Caco-2 (cell line): Measurements from ENCODE around the gene NCBP2L. TPM values are rescaled to one million over a fixed set of nuclear protein-coding genes. Genes with fewer than 3 reads are reported as not detected.

Source experiments
- BruUV-seq: library from RNA; stranded (reverse); fragments of 400-500 nt; replicated peaks from 2 replicates; lab custom pipeline; 2021; lab: Mats Ljungman, UMichigan
- CTCF ChIA-PET: fragments of 300-600 bp; sonication (Branson Sonifier 250); formaldehyde crosslinking; loops from one replicate; lab custom pipeline; 2022; ENCODE audit warnings: antibody characterized with exemption; lab: Charles Lee
- POLR2A ChIA-PET: fragments of 300-600 bp; sonication (Branson Sonifier 250); formaldehyde crosslinking; loops from one replicate; lab custom pipeline; 2022; ENCODE audit warnings: antibody characterized with exemption; lab: Charles Lee
- DNase-seq, 2 experiments: peaks; one replicate each; pipeline versions ENCODE4 v3.0.0 to v3.0.0-alpha.2; 2020 to 2022
- H3K27me3 ChIP-seq: replicated peaks from 2 replicates; pipeline ENCODE4 v1.6.0; 2011; ENCODE audit warnings: low read length; ENCODE audit not compliant: control insufficient read depth, insufficient read depth
- H3K36me3 ChIP-seq: 2 replicates; pipeline ENCODE4 v1.5.1; 2011; ENCODE audit warnings: low read length; ENCODE audit not compliant: control insufficient read depth, insufficient read depth
- H3K4me1 ChIP-seq: fragments of 250-450 bp; sonication (Bioruptor Pico); 2 replicates; pipeline ENCODE4 v1.5.1; 2020; ENCODE audit warnings: mild to moderate bottlenecking
- H3K4me3 ChIP-seq: 2 replicates; pipeline ENCODE4 v1.5.1; 2011; ENCODE audit warnings: low read depth, mild to moderate bottlenecking, control low read depth, low read length
- H3K9me3 ChIP-seq: fragments of 250-450 bp; sonication (Bioruptor Pico); 2 replicates; pipeline ENCODE4 v1.5.1; 2020; ENCODE audit warnings: mild to moderate bottlenecking, moderate library complexity
- H3K27ac Mint-ChIP-seq: one replicate; pipeline ENCODE4 v1.8.0; 2022; ENCODE audit warnings: mixed read lengths; ENCODE audit not compliant: unreplicated experiment
- H3K27me3 Mint-ChIP-seq: one replicate; pipeline ENCODE4 v1.8.0; 2022; ENCODE audit warnings: mixed read lengths; ENCODE audit not compliant: insufficient read depth, unreplicated experiment
- H3K36me3 Mint-ChIP-seq: one replicate; pipeline ENCODE4 v1.8.0; 2022; ENCODE audit warnings: mild to moderate bottlenecking, mixed read lengths; ENCODE audit not compliant: insufficient read depth, unreplicated experiment
- H3K4me1 Mint-ChIP-seq: one replicate; pipeline ENCODE4 v1.8.0; 2022; ENCODE audit warnings: low read depth, mixed read lengths; ENCODE audit not compliant: unreplicated experiment
- H3K4me3 Mint-ChIP-seq: one replicate; pipeline ENCODE4 v1.8.0; 2022; ENCODE audit warnings: mild to moderate bottlenecking, moderate library complexity, mixed read lengths; ENCODE audit not compliant: unreplicated experiment
- H3K9me3 Mint-ChIP-seq: one replicate; pipeline ENCODE4 v1.8.0; 2022; ENCODE audit warnings: mixed read lengths; ENCODE audit not compliant: unreplicated experiment
- CTCF ChIP-seq, 2 experiments: fragments of 200-600 bp in 1 of 2; IDR thresholded peaks; 1 replicate in 1 of 2; 2 replicates in 1 of 2; pipeline versions ENCODE4 v1.5.1 to v1.8.0; 2011 to 2022; ENCODE audit warnings: antibody characterized with exemption in 1 of 2, control low read depth in 1 of 2, inconsistent platforms in 1 of 2, low read depth in 1 of 2, low read length in 1 of 2, mild to moderate bottlenecking in 1 of 2, moderate library complexity in 1 of 2; ENCODE audit not compliant: insufficient read depth in 1 of 2, severe bottlenecking in 1 of 2, unreplicated experiment in 1 of 2
- intact Hi-C: fragments of 100-400 bp; cut with micrococcal nuclease; formaldehyde crosslinking; loops from one replicate; pipeline ENCODE4 v1.10.0; 2022; ENCODE audit not compliant: unreplicated experiment
- total RNA-seq: library from RNA; stranded (reverse); gene quantifications from 2 replicates; pipeline ENCODE4 v1.2.3, GENCODE V29; 2022

Gene NCBP2L
- total RNA-seq, 1 experiment from 2014 or later: not detected

GRCh38 chrX:107831071-107831730, 53.7 kb downstream of the NCBP2L start:
- Histone ChIP-seq H3K9me3 (no peaks in the 10 kb centered on the region), H3K4me3 (no peak overlapping the region), H3K36me3 (no peaks in the 10 kb centered on the region), H3K27me3 (no peaks in the 10 kb centered on the region), H3K4me1 (no peaks in the 10 kb centered on the region)
- Mint-ChIP-seq H3K27me3 (peaks cover 7% of the 10 kb centered on the region), H3K4me1 (no peaks in the 10 kb centered on the region), H3K27ac (no peak overlapping the region), H3K36me3 (no peaks in the 10 kb centered on the region), H3K4me3 (no peak overlapping the region), H3K9me3 (no peaks in the 10 kb centered on the region)
- POLR2A ChIA-PET: no interaction called here
- DNase-seq: no peak
- no TSS peak for BruUV-seq
- intact Hi-C loops: no loop called here
- CTCF ChIA-PET: no interaction called here
- TF ChIP-seq CTCF (IDR thresholded peaks at IDR 0.05; ENCODE audit: insufficient read depth in 1 of 2, low read depth in 1 of 2, low read length in 1 of 2, severe bottlenecking in 1 of 2, unreplicated experiment in 1 of 2): no peak

- Histone ChIP-seq H3K4me3 (no peak overlapping the region), H3K27me3 (no peaks in the 10 kb centered on the region), H3K9me3 (no peaks in the 10 kb centered on the region), H3K36me3 (no peaks in the 10 kb centered on the region), H3K4me1 (no peaks in the 10 kb centered on the region)
- Mint-ChIP-seq H3K27ac (no peak overlapping the region), H3K4me1 (no peaks in the 10 kb centered on the region), H3K27me3 (peaks cover 3% of the 10 kb centered on the region), H3K9me3 (no peaks in the 10 kb centered on the region), H3K36me3 (no peaks in the 10 kb centered on the region), H3K4me3 (no peak overlapping the region)
- DNase-seq: no peak
- TF ChIP-seq CTCF (IDR thresholded peaks at IDR 0.05; ENCODE audit: insufficient read depth in 1 of 2, low read depth in 1 of 2, low read length in 1 of 2, severe bottlenecking in 1 of 2, unreplicated experiment in 1 of 2): no peak
- intact Hi-C loops: no loop called here
- BruUV-seq: no TSS peak
- ChIA-PET CTCF (no interaction called here), POLR2A (no interaction called here)
Measured at GRCh38 chrX:107834275-107835201, 57.0 kb downstream of the NCBP2L start.

DNA sequence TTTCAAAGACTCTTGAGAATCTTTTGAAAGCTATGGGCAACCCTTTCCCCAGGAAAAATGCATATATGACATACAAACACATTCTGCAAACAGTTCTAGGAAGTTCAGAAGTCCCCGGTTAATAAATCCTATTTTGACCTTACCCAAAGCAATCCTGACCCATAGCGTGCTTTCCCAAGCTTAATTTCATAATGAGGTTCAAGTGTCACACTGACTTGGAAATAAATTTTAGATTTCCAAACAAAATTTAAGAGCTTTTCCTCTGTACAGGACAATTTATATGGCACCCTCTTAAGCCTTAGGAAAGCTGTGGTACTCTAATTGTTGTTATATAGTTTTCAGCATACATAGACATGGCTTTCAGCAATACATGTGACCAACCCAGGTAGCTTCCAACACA, 59.4 kb downstream of the NCBP2L start:
- CTCF ChIA-PET: no interaction called here
- H3K9me3 ChIP-seq: no peaks in the 10 kb centered on the region
- H3K4me1 ChIP-seq: no peaks in the 10 kb centered on the region
- no peak overlapping the region for H3K4me3 ChIP-seq
- Mint-ChIP-seq H3K27me3 (no peaks in the 10 kb centered on the region), H3K27ac (no peak overlapping the region), H3K36me3 (no peaks in the 10 kb centered on the region), H3K4me1 (no peaks in the 10 kb centered on the region), H3K9me3 (no peaks in the 10 kb centered on the region), H3K4me3 (no peak overlapping the region)
- H3K36me3 ChIP-seq: no peaks in the 10 kb centered on the region
- no peak for TF ChIP-seq CTCF (IDR thresholded peaks at IDR 0.05; ENCODE audit: insufficient read depth in 1 of 2, low read depth in 1 of 2, low read length in 1 of 2, severe bottlenecking in 1 of 2, unreplicated experiment in 1 of 2)
- intact Hi-C loops: no loop called here
- no TSS peak for BruUV-seq
- H3K27me3 ChIP-seq: no peaks in the 10 kb centered on the region
- POLR2A ChIA-PET: no interaction called here
- DNase-seq: no peak
